Hepatocyte (in vitro differentiated cells): ENCODE measurements around the gene AMFR.

Source experiments
- CTCF ChIP-seq: fragments of 200-600 bp; sonication (generic); IDR thresholded peaks from 2 replicates; pipeline ENCODE4 v1.5.1; 2016; ENCODE audit warnings: antibody characterized with exemption, mild to moderate bottlenecking; ENCODE audit not compliant: poor library complexity
- EZH2 ChIP-seq: fragments of 200-600 bp; sonication (generic); IDR thresholded peaks from 2 replicates; pipeline ENCODE4 v1.6.1; 2016; ENCODE audit warnings: antibody characterized with exemption, mild to moderate bottlenecking, borderline replicate concordance

- TF ChIP-seq CTCF: no peak
- TF ChIP-seq EZH2: no peak
These were observed 19.2 kb downstream of the AMFR start for GRCh38 chr16:56405977-56406672.
